OCI-LY3 (cell line): ENCODE data around the gene DGAT2.

Experiments used
- EZH2phosphoT487 ChIP-seq: fragments of 200-600 bp; shearing (Covaris generic); IDR thresholded peaks from 2 replicates; pipeline ENCODE4 v1.6.1; 2018; ENCODE audit warnings: antibody characterized with exemption, mixed run types, low read depth
- TF ChIP-seq, protein P1 (sequence below): fragments of 200-600, 300-600 bp; sonication (generic); IDR thresholded peaks from 2 replicates; pipeline ENCODE4 v1.5.1; 2014; ENCODE audit warnings: antibody characterized with exemption, low read length, low read depth

DNA sequence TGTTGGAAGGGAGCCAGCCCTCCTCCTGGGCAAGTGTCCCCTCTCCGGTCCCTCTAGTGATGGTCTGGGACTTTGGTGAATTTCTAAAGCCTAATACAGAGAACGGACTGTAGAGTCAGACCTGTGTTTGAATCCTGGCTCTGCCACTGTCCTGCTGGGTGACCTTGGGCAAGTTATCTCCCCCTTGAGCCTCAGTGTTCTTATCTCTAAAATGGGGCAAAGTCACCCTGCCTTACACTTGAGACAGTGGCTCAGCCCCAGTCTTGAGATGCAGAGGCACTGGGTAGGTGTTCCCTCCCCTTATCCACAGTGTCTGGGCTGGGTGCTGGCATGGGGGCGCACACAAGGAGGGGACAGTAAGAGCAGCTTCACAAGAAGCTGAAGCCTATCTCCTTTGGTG is 20.9 kb downstream of the DGAT2 start:
- TF ChIP-seq, protein P1, sequence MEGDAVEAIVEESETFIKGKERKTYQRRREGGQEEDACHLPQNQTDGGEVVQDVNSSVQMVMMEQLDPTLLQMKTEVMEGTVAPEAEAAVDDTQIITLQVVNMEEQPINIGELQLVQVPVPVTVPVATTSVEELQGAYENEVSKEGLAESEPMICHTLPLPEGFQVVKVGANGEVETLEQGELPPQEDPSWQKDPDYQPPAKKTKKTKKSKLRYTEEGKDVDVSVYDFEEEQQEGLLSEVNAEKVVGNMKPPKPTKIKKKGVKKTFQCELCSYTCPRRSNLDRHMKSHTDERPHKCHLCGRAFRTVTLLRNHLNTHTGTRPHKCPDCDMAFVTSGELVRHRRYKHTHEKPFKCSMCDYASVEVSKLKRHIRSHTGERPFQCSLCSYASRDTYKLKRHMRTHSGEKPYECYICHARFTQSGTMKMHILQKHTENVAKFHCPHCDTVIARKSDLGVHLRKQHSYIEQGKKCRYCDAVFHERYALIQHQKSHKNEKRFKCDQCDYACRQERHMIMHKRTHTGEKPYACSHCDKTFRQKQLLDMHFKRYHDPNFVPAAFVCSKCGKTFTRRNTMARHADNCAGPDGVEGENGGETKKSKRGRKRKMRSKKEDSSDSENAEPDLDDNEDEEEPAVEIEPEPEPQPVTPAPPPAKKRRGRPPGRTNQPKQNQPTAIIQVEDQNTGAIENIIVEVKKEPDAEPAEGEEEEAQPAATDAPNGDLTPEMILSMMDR: no peak
- TF ChIP-seq EZH2phosphoT487: no peak
